SK-N-SH (cell line): ENCODE data around the gene PLLP. TPM values are rescaled to one million over a fixed set of nuclear protein-coding genes. Genes with fewer than 3 reads are reported as not detected.

ENCODE experiments used
- CTCF ChIA-PET: fragments of 300-600, 350-600 bp; formaldehyde crosslinking; extraction: SDS; loops from one replicate; lab custom pipeline; 2021; lab: Yijun Ruan, JAX
- POLR2A ChIA-PET: fragments of 350-600 bp; sonication (Branson Sonifier 250); formaldehyde crosslinking; extraction: SDS; loops from one replicate; lab custom pipeline; 2020; ENCODE audit warnings: antibody characterized with exemption, inconsistent platforms; lab: Yijun Ruan, JAX
- DNase-seq: peaks from one replicate; pipeline ENCODE4 v3.0.0; 2012
- H2AFZ ChIP-seq: fragments of 200-600 bp; sonication (generic); 2 replicates; pipeline ENCODE4 v1.8.1; 2016; ENCODE audit warnings: antibody characterized with exemption, mild to moderate bottlenecking, low read depth
- H3F3A ChIP-seq: fragments of 200-600 bp; sonication (generic); replicated peaks from 2 replicates; pipeline ENCODE3; 2016; ENCODE audit warnings: antibody characterized with exemption, mild to moderate bottlenecking; ENCODE audit not compliant: insufficient read depth
- H3K27ac ChIP-seq, 2 experiments: fragments of 200-500 bp in 1 of 2; fragments of 200-600 bp in 1 of 2; sonication (Bioruptor generic) in 1 of 2; sonication (generic), shearing (Covaris generic) in 1 of 2; 2 replicates each; pipeline versions ENCODE4 v1.5.1 to v1.6.1; 2014 to 2016; ENCODE audit warnings: low read depth in 2 of 2, inconsistent platforms in 1 of 2, low read length in 1 of 2, mild to moderate bottlenecking in 1 of 2, mixed read lengths in 1 of 2
- H3K27me3 ChIP-seq: fragments of 200-600 bp; sonication (generic), shearing (Covaris generic); 2 replicates; pipeline ENCODE4 v1.6.1; 2016; ENCODE audit warnings: mixed run types; ENCODE audit not compliant: insufficient read depth
- H3K36me3 ChIP-seq, 2 experiments: fragments of 200-500 bp in 1 of 2; fragments of 200-600 bp in 1 of 2; sonication (Bioruptor generic) in 1 of 2; sonication (generic) in 1 of 2; replicated peaks in 1 of 2; 2 replicates each; pipeline versions ENCODE3 to v1.5.1; 2014 to 2016; ENCODE audit warnings: low read length in 1 of 2, mild to moderate bottlenecking in 1 of 2; ENCODE audit not compliant: insufficient read depth in 2 of 2, control insufficient read depth in 1 of 2
- H3K4me1 ChIP-seq, 2 experiments: fragments of 200-500 bp in 1 of 2; fragments of 200-600 bp in 1 of 2; sonication (Bioruptor generic) in 1 of 2; sonication (generic), shearing (Covaris generic) in 1 of 2; 2 replicates each; pipeline versions ENCODE4 v1.5.1 to v1.6.1; 2014 to 2016; ENCODE audit warnings: low read depth in 1 of 2, low read length in 1 of 2, mixed run types in 1 of 2; ENCODE audit not compliant: insufficient read depth in 2 of 2, control insufficient read depth in 1 of 2
- H3K4me2 ChIP-seq: fragments of 200-600 bp; sonication (generic), shearing (Covaris generic); 2 replicates; pipeline ENCODE4 v1.6.1; 2017; ENCODE audit warnings: mixed run types
- H3K4me3 ChIP-seq, 2 experiments: fragments of 200-500 bp in 1 of 2; fragments of 200-600 bp in 1 of 2; sonication (Bioruptor generic) in 1 of 2; sonication (generic), shearing (Covaris generic) in 1 of 2; 2 replicates each; pipeline versions ENCODE4 v1.5.1 to v1.8.1; 2014 to 2016; ENCODE audit warnings: low read depth in 2 of 2, inconsistent platforms in 1 of 2, low read length in 1 of 2, mild to moderate bottlenecking in 1 of 2, mixed read lengths in 1 of 2, moderate library complexity in 1 of 2
- H3K79me2 ChIP-seq: fragments of 200-600 bp; sonication (generic); 2 replicates; pipeline ENCODE4 v1.8.1; 2017; ENCODE audit warnings: mild to moderate bottlenecking; ENCODE audit not compliant: insufficient read depth
- H3K9ac ChIP-seq: fragments of 200-600 bp; sonication (generic); 2 replicates; pipeline ENCODE4 v1.6.1; 2017; ENCODE audit warnings: mixed run types
- H3K9me2 ChIP-seq: fragments of 200-600 bp; sonication (generic); 2 replicates; pipeline ENCODE4 v1.6.1; 2017; ENCODE audit warnings: mixed run types
- H3K9me3 ChIP-seq: fragments of 200-600 bp; sonication (generic); 2 replicates; pipeline ENCODE4 v1.6.1; 2017; ENCODE audit warnings: mixed run types, mild to moderate bottlenecking, moderate library complexity
- H4K20me1 ChIP-seq: fragments of 200-600 bp; sonication (generic); 2 replicates; pipeline ENCODE4 v1.6.1; 2017; ENCODE audit warnings: mild to moderate bottlenecking, mixed run types; ENCODE audit not compliant: insufficient read depth
- ELF1 ChIP-seq: IDR thresholded peaks from 2 replicates; pipeline ENCODE4 v1.4.0; 2012
- FOXJ3 ChIP-seq: sonication (generic); formaldehyde crosslinking; IDR thresholded peaks from 2 replicates; pipeline ENCODE4 v1.5.1; 2020; ENCODE audit warnings: mild to moderate bottlenecking, missing genetic modification reagents
- GATA2 ChIP-seq: sonication (generic); formaldehyde crosslinking; IDR thresholded peaks from 2 replicates; pipeline ENCODE4 v1.5.0; 2020; ENCODE audit warnings: mild to moderate bottlenecking, missing genetic modification reagents
- MEF2A ChIP-seq: IDR thresholded peaks from 2 replicates; pipeline ENCODE4 v1.4.0; 2012; ENCODE audit warnings: low read depth, borderline replicate concordance
- MXI1 ChIP-seq: IDR thresholded peaks from 2 replicates; pipeline ENCODE4 v1.6.1; 2012; ENCODE audit warnings: mild to moderate bottlenecking, low read depth, low read length, improper control_type of control experiment
- NFIC ChIP-seq: IDR thresholded peaks from 2 replicates; pipeline ENCODE4 v1.4.0; 2012; ENCODE audit warnings: borderline replicate concordance
- PBX3 ChIP-seq: IDR thresholded peaks from 2 replicates; pipeline ENCODE4; 2012
- RAD21 ChIP-seq: IDR thresholded peaks from 2 replicates; pipeline ENCODE4 v1.6.1; 2012; ENCODE audit warnings: mild to moderate bottlenecking, low read length
- SMC3 ChIP-seq: IDR thresholded peaks from 2 replicates; pipeline ENCODE4 v1.6.1; 2012; ENCODE audit warnings: low read depth, low read length, improper control_type of control experiment
- TCF12 ChIP-seq: IDR thresholded peaks from 2 replicates; pipeline ENCODE4 v1.4.0; 2012
- TEAD4 ChIP-seq: IDR thresholded peaks from 2 replicates; pipeline ENCODE4 v1.4.0; 2012; ENCODE audit warnings: mild to moderate bottlenecking, borderline replicate concordance; ENCODE audit not compliant: insufficient read depth
- USF1 ChIP-seq: IDR thresholded peaks from 2 replicates; pipeline ENCODE4 v1.4.0; 2012; ENCODE audit warnings: low read depth, borderline replicate concordance
- USF2 ChIP-seq: fragments of 150-350 bp; IDR thresholded peaks from 2 replicates; pipeline ENCODE4 v1.6.1; 2017; ENCODE audit warnings: antibody characterized with exemption, low read length, low read depth, borderline replicate concordance
- WGBS: methylation state at CpG from one replicate; pipeline ENCODE4 v1.1.6; 2017; ENCODE audit warnings: low lambda C conversion rate; 5-methylcytosine and 5-hydroxymethylcytosine counted together
- polyA plus RNA-seq, 3 experiments: library from polyadenylated mRNA; depleted of rRNA; stranded (reverse); fragments of >200 nt; gene quantifications; 2 replicates each; pipeline ENCODE4 v1.2.3, GENCODE V29; 2012
- TF ChIP-seq, protein P1 (sequence below): fragments of 200-600 bp; sonication (generic); IDR thresholded peaks from 2 replicates; pipeline ENCODE4 v1.6.1; 2017; ENCODE audit warnings: antibody characterized with exemption, mild to moderate bottlenecking, moderate library complexity
- TF ChIP-seq, protein P2 (sequence below): fragments of 150-350 bp; IDR thresholded peaks from 2 replicates; pipeline ENCODE4 v1.6.1; 2016; ENCODE audit warnings: mild to moderate bottlenecking, low read depth, low read length
- TF ChIP-seq, protein P3 (sequence below): IDR thresholded peaks from 2 replicates; pipeline ENCODE4 v1.4.0; 2012; ENCODE audit warnings: low read depth

Gene PLLP
- polyA plus RNA-seq, 1 of the 3 experiments (the other 2 are of a cell fraction): 1.3 TPM

GRCh38 chr16:57279780-57280638, 4.5 kb downstream of the PLLP start:
- TF ChIP-seq, protein P1, sequence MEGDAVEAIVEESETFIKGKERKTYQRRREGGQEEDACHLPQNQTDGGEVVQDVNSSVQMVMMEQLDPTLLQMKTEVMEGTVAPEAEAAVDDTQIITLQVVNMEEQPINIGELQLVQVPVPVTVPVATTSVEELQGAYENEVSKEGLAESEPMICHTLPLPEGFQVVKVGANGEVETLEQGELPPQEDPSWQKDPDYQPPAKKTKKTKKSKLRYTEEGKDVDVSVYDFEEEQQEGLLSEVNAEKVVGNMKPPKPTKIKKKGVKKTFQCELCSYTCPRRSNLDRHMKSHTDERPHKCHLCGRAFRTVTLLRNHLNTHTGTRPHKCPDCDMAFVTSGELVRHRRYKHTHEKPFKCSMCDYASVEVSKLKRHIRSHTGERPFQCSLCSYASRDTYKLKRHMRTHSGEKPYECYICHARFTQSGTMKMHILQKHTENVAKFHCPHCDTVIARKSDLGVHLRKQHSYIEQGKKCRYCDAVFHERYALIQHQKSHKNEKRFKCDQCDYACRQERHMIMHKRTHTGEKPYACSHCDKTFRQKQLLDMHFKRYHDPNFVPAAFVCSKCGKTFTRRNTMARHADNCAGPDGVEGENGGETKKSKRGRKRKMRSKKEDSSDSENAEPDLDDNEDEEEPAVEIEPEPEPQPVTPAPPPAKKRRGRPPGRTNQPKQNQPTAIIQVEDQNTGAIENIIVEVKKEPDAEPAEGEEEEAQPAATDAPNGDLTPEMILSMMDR: no peak
- TF ChIP-seq TCF12 (no peak), TEAD4 (no peak), NFIC (no peak), ELF1 (no peak), FOXJ3 (no peak), MXI1 (no peak), MEF2A (no peak), USF2 (no peak), RAD21 (no peak), GATA2 (no peak), PBX3 (no peak), USF1 (no peak), SMC3 (no peak)
- TF ChIP-seq, protein P2, sequence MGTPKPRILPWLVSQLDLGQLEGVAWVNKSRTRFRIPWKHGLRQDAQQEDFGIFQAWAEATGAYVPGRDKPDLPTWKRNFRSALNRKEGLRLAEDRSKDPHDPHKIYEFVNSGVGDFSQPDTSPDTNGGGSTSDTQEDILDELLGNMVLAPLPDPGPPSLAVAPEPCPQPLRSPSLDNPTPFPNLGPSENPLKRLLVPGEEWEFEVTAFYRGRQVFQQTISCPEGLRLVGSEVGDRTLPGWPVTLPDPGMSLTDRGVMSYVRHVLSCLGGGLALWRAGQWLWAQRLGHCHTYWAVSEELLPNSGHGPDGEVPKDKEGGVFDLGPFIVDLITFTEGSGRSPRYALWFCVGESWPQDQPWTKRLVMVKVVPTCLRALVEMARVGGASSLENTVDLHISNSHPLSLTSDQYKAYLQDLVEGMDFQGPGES: no peak
- TF ChIP-seq, protein P3, sequence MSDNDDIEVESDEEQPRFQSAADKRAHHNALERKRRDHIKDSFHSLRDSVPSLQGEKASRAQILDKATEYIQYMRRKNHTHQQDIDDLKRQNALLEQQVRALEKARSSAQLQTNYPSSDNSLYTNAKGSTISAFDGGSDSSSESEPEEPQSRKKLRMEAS: no peak
- 76% methylated on average over 7 of the region's 7 CpGs for WGBS
- Histone ChIP-seq H3K4me1 (peaks cover 4 to 5% of the 10 kb centered on the region in 2 experiments; a peak in 2 of 4 replicates), H3K4me3 (no peak overlapping the region), H3K27ac (no peak overlapping the region), H3K79me2 (no peaks in the 10 kb centered on the region), H2AFZ (no peak overlapping the region), H3K36me3 (no peaks in the 10 kb centered on the region), H3K4me2 (no peak overlapping the region), H3K27me3 (no peaks in the 10 kb centered on the region), H3K9me2 (no peaks in the 10 kb centered on the region), H3F3A (peaks cover 4% of the 10 kb centered on the region), H4K20me1 (no peaks in the 10 kb centered on the region), H3K9ac (no peak overlapping the region), H3K9me3 (no peaks in the 10 kb centered on the region)
- ChIA-PET POLR2A (interaction anchor here (0.7 kb wide), 1 partner anchor 278 kb away, joined by 3 read pairs; no protein-coding TSS in a partner anchor), CTCF (interaction anchor here (1.1 to 1.4 kb wide), 2 partner anchors 20 to 137 kb away, joined by 4 to 11 read pairs; no protein-coding TSS in a partner anchor)
- DNase-seq: no peak
